Pulmonary artery endothelial cell (primary cell): ENCODE measurements around the gene GSKIP. TPM values are rescaled to one million over a fixed set of nuclear protein-coding genes. Genes with fewer than 3 reads are reported as not detected.

Source experiments
- DNase-seq: peaks from one replicate; pipeline ENCODE4 v3.0.0-alpha.2; 2011; ENCODE audit warnings: low read depth, low spot score
- total RNA-seq: library from RNA; depleted of rRNA; stranded (reverse); fragments of >200 nt; gene quantifications from 2 replicates; pipeline ENCODE4 v1.2.3, GENCODE V29; 2014

The GSKIP gene
- total RNA-seq, 1 donor from 2014 or later: 26.6 TPM

GRCh38 chr14:96416292-96416691 is 53.0 kb downstream of the GSKIP start:
- DNase-seq: no peak

- no peak for DNase-seq
Measured at GRCh38 chr14:96417254-96417653, 53.9 kb downstream of the GSKIP start.

- DNase-seq: no peak
Measured at GRCh38 chr14:96418075-96418474, 54.7 kb downstream of the GSKIP start.

GRCh38 chr14:96421236-96421635 is 57.9 kb downstream of the GSKIP start:
- DNase-seq: no peak

- no peak for DNase-seq
Measured at GRCh38 chr14:96422992-96423391, 59.7 kb downstream of the GSKIP start.

GRCh38 chr14:96423446-96424108 is 60.3 kb downstream of the GSKIP start:
- no peak for DNase-seq

- DNase-seq: peak; percentile 33
Measured at GRCh38 chr14:96424109-96424989, 61.0 kb downstream of the GSKIP start.

- DNase-seq: no peak
Measured at GRCh38 chr14:96434040-96434439, 70.7 kb downstream of the GSKIP start.

Other genes with a start within 250 kb of the GSKIP start
- gene BDKRB2, start 158.7 kb upstream of the GSKIP start, total RNA-seq: not detected in 2 replicates
- not detected in 2 replicates for gene BDKRB1, start 107.3 kb upstream of the GSKIP start, total RNA-seq
- 16.0 and 18.9 TPM in 2 replicates for gene ATG2B, start 185 bp upstream of the GSKIP start, total RNA-seq
- 0.42 and 0.92 TPM in 2 replicates for gene AK7, start 28.6 kb downstream of the GSKIP start, total RNA-seq
- gene PAPOLA, start 138.9 kb downstream of the GSKIP start, total RNA-seq: 110 and 151 TPM in 2 replicates